ENCODE measurements around the gene P2RX1. TPM values are rescaled to one million over a fixed set of nuclear protein-coding genes. Genes with fewer than 3 reads are reported as not detected.

The P2RX1 gene
- total RNA-seq, 4 donors from 2014 or later: 1.2 to 18.8 (median 9.9) TPM

GRCh38 chr17:3954086-3954485, 37.8 kb upstream of the P2RX1 start:
- TF ChIP-seq CTCF (IDR thresholded peaks at IDR 0.05) (no peak), POLR2A (IDR thresholded peaks at IDR 0.05) (no peak)
- H3K9me3 ChIP-seq: no peaks in the 10 kb centered on the region
- no peak overlapping the region for H3K27ac ChIP-seq
- no peaks in the 10 kb centered on the region for H3K36me3 ChIP-seq
- no peak for DNase-seq
- no peaks in the 10 kb centered on the region for H3K27me3 ChIP-seq
- intact Hi-C loops (cut with DNase I; ENCODE audit: low total_unique reads): no loop called here
- H3K4me3 ChIP-seq: no peak overlapping the region
- H3K4me1 ChIP-seq: no peaks in the 10 kb centered on the region

GRCh38 chr17:3953542-3953941, 37.3 kb upstream of the P2RX1 start:
- H3K27ac ChIP-seq: no peak overlapping the region
- no peak for DNase-seq
- intact Hi-C loops (cut with DNase I; ENCODE audit: low total_unique reads): no loop called here
- TF ChIP-seq POLR2A (IDR thresholded peaks at IDR 0.05) (no peak), CTCF (IDR thresholded peaks at IDR 0.05) (no peak)
- H3K4me1 ChIP-seq: no peaks in the 10 kb centered on the region
- no peaks in the 10 kb centered on the region for H3K9me3 ChIP-seq
- no peaks in the 10 kb centered on the region for H3K36me3 ChIP-seq
- no peaks in the 10 kb centered on the region for H3K27me3 ChIP-seq
- H3K4me3 ChIP-seq: no peak overlapping the region

GRCh38 chr17:3952186-3952585, 35.9 kb upstream of the P2RX1 start:
- H3K36me3 ChIP-seq: no peaks in the 10 kb centered on the region
- intact Hi-C loops (cut with DNase I; ENCODE audit: low total_unique reads): no loop called here
- no peaks in the 10 kb centered on the region for H3K9me3 ChIP-seq
- no peak overlapping the region for H3K4me3 ChIP-seq
- no peak overlapping the region for H3K27ac ChIP-seq
- no peaks in the 10 kb centered on the region for H3K27me3 ChIP-seq
- TF ChIP-seq CTCF (IDR thresholded peaks at IDR 0.05) (no peak), POLR2A (IDR thresholded peaks at IDR 0.05) (no peak)
- DNase-seq: no peak
- no peaks in the 10 kb centered on the region for H3K4me1 ChIP-seq

GRCh38 chr17:3951420-3951819, 35.2 kb upstream of the P2RX1 start:
- intact Hi-C loops (cut with DNase I; ENCODE audit: low total_unique reads): no loop called here
- Histone ChIP-seq H3K4me3 (no peak overlapping the region), H3K27me3 (no peaks in the 10 kb centered on the region), H3K4me1 (no peaks in the 10 kb centered on the region), H3K9me3 (no peaks in the 10 kb centered on the region), H3K36me3 (no peaks in the 10 kb centered on the region), H3K27ac (no peak overlapping the region)
- no peak for TF ChIP-seq CTCF (IDR thresholded peaks at IDR 0.05)
- no peak for TF ChIP-seq POLR2A (IDR thresholded peaks at IDR 0.05)
- DNase-seq: no peak

GRCh38 chr17:3951003-3951402, 34.7 kb upstream of the P2RX1 start:
- no peak overlapping the region for H3K4me3 ChIP-seq
- no peaks in the 10 kb centered on the region for H3K4me1 ChIP-seq
- H3K9me3 ChIP-seq: no peaks in the 10 kb centered on the region
- H3K27ac ChIP-seq: no peak overlapping the region
- TF ChIP-seq POLR2A (IDR thresholded peaks at IDR 0.05) (no peak), CTCF (IDR thresholded peaks at IDR 0.05) (no peak)
- intact Hi-C loops (cut with DNase I; ENCODE audit: low total_unique reads): no loop called here
- no peaks in the 10 kb centered on the region for H3K27me3 ChIP-seq
- no peak for DNase-seq
- no peaks in the 10 kb centered on the region for H3K36me3 ChIP-seq

All from uterus (tissue), 4 donors.